GM18858 (cell line): ENCODE measurements around the gene KCNIP1.

ENCODE experiments used
- ATAC-seq: cut with Tn5 transposase; IDR thresholded peaks from one replicate; pipeline ENCODE4 v1.9.1; 2021; ENCODE audit not compliant: unreplicated experiment

Gene KCNIP1

GRCh38 chr5:170590566-170590965 is 86.7 kb downstream of the KCNIP1 start:
- ATAC-seq: no peak

DNA sequence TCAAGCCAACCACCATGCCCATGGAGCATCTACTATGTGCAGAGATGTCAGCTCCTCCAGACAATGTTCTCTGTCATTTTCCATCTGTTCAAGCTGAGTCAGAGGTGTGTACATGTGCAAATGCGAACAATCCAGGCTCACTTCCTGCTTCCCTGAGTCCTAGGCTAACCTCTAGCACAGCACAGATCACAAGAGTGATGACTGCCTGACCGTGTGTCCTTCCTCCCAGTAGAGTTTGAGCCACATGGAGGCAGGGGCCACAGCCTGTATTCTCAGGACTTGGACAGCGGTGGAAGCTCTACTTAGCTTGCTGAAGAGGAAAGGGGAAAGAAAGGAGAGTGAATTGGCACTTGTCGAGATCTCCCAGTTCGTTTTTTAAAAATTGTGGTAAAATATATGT is 87.2 kb downstream of the KCNIP1 start:
- ATAC-seq: no peak

DNA sequence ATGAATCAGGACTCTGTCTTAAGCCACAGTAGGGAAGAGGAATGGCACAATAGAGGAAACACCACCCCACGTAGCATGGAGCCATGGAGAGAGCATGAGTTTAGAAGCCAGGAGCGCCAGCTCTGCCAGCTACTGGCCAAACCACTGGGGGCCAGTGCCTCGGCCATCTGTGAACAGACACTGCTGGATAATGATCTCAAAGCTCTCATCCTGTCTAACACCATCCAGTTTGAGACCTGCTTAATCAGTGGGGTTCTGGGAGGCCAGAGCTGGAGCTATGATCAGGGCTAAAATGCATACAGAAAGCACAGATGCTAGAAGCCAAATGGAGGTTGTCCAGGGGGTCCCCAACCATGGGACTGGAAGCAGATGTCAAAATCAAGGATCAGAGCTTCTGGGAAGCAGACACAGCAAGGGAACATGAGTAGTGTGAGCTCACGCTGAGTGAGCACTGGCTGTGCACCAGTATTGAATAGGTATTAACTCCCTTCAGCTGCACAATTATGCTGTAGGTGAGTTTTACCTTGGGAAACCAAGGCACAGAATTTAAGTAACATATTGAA is 92.7 kb downstream of the KCNIP1 start:
- no peak for ATAC-seq

DNA sequence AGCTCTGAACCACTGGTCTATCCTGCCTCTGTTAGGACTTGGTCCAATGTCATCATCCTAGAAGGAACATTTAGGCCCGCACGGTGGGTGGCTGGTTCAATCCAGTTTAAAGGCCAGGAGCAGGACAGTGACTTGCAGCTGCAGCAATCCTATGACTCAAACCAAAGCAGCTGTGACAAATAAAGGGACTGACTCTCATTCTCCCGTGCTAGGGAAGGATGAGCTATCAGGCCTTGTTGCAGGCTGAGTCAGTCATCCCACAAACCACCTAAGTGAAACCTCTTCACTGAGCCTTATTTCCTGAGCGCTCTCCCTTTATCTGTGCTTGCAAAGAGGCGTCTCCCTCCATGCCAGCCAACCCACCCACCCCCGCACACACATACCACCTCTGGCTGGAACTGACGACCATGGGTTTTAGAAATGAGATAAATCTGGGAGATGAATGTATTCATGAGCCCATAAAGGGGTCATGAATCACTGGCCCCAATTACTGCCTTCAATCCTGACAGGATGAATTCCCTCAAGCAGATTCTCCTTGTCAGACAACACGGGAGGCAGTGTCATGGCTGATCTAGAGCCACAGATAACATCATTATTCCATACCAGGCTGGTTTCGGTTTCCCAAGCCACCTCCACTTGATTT is 93.4 kb downstream of the KCNIP1 start:
- ATAC-seq: no peak

GRCh38 chr5:170597872-170598271 is 94.1 kb downstream of the KCNIP1 start:
- no peak for ATAC-seq

- no peak for ATAC-seq
Measured at GRCh38 chr5:170599756-170600155, 95.9 kb downstream of the KCNIP1 start.

- no peak for ATAC-seq
Measured at GRCh38 chr5:170601619-170602018, 97.8 kb downstream of the KCNIP1 start.

- ATAC-seq: no peak
Measured at GRCh38 chr5:170603109-170603508, 99.3 kb downstream of the KCNIP1 start.

DNA sequence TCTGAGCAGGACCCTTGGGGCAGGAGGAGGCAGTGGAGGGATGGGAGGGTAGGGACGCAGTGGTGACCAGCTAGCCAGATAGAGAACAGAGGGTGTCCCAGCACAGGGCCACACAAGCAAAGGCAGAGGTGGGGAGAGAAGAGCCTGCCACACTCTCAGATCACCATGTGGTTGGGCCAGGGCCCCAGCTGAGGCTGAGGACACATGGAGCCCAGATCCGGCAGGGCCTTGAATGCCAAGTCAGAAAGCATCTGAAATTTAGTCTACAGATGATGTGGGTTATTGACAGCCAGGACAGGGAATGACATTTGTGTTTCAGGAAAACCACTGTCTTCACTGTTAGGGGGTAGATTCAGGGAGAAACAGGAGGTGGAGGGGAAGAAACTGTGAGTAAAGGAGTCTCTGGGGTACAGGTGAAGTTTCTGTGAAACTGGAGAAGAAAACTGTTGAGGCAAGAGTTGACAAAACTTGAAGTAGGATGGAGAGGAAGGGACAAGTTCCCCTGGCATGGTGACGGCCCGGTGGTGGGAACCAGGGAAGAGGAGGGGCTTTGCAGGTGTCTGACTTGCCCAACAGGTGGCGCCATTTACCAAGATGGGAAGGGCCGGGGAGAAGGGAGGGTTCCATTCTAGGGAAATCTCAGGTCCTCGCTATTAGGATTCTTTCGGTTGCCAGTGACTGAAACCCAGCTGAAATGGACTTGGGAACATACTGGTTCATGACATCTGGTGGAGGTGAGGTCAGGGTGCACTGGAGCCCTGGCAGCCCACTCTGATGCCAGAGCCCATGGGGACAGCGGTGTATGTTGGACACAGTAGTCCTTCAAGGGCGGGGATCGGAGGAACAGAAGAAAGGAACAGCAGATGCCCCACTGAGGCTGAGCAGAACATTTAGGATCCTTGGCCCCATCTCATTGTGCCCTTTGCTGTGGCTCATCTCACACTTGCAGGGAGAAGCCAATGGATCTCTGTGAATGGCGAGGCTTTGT is 100.1 kb downstream of the KCNIP1 start:
- no peak for ATAC-seq

GRCh38 chr5:170606941-170607340 is 103.1 kb downstream of the KCNIP1 start:
- no peak for ATAC-seq

GRCh38 chr5:170611449-170612090 is 107.8 kb downstream of the KCNIP1 start:
- ATAC-seq: no peak

DNA sequence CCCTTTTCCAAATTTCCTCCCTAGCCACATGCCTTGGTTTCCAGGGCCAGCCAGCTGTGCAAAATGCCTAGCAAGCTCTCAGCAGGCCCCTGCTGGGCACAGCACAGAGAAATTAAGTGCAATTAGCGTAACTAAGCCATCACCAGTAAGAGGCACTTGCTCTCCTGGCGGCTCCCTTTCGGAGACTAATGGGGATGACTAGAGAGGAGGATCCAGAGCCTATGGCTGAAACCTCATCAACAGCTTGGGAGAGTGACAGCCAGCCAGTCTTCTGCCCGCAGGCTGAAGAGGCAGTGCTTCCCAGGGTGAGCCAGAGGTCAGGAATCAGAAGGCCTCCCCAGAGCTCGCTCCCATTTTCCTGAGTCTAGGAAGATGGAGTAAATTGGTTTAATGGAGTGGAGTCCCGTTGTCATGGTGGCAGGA is 108.4 kb downstream of the KCNIP1 start:
- ATAC-seq: no peak

DNA sequence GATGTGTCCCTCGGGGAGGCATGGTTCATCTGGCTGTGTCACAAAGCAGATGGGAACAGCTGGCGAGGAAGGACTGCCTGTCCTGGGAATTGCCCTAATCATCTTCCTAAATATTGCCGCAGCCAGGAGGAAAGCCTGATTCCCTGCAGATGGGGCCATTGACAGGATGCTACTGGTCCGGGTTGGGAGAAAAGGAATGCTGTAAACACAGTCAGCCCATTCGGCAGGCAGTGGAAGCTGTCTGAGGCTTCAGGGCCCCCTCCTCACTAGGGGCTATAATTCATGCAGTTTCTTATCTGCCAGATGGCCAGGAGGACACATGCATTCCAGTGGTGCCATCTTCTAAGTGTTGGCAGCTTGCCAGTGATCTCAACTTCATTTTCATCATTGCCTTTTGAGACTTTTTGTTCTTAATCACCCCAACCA is 110.3 kb downstream of the KCNIP1 start:
- ATAC-seq: no peak

DNA sequence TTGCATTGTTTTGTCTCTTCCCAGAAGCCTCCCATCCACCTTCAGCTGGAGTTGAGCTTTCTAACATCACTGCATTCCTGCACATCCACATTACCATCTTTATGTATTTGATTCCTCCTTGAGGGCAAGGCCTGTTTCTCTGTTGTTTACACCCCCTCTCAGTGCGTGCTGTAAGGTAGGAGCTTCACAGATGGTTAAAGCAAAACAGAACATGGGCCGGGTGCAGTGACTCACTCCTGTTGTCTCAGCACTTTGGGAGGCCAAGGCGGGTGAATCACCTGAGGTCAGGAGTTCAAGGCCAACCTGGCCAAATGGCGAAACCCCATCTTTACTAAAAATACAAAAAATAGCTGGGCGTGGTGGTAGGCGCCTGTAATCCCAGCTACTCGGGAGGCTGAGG is 110.9 kb downstream of the KCNIP1 start:
- no peak for ATAC-seq

DNA sequence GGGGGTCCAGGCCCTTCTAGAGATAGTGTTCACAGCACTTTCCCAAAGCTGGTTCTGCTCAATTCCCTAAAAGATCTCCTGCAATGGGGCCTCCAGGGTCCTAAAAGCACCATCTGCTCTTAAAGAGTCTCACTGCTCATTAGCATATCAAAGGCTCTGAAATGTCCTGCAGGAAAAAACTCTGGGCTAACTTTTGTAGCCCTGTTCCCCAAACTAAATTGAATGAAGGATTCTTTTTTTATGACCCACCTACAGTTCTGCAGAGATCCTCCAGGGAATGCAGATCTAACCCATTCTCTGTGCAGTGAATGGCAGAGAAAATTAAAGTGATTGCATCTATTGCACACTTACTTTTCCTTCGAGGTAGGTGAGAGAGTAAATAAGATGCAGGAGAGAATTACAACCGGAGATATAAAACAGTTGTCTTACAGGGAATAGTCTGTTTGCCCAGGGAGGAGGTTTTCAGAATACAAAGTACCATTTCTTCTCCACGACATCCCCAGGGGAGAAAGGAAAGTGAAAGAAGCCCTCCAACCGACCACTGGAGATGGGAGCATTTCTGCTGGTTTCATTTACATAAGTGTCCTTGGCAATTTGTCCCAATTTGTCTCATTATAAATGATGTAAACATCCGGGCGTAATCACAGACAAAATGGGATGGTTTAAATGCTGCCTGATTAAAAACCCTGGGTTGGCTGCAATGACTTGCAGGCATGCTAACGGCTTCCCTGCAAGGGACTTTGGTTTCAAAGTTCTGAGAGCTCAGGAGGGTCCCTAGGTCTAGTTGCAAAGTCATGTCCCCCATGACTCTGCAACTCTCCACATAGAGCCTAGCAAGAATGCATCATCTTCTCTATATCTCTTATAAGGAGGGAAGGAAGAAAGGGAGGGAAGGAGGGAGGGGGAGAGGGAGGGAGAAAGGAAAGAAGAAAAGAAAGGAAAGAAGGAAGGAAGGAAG is 114.0 kb downstream of the KCNIP1 start:
- ATAC-seq: no peak

GRCh38 chr5:170619869-170620268 is 116.0 kb downstream of the KCNIP1 start:
- peak; percentile 47 for ATAC-seq

- ATAC-seq: no peak
Measured at GRCh38 chr5:170622933-170623332, 119.1 kb downstream of the KCNIP1 start.

DNA sequence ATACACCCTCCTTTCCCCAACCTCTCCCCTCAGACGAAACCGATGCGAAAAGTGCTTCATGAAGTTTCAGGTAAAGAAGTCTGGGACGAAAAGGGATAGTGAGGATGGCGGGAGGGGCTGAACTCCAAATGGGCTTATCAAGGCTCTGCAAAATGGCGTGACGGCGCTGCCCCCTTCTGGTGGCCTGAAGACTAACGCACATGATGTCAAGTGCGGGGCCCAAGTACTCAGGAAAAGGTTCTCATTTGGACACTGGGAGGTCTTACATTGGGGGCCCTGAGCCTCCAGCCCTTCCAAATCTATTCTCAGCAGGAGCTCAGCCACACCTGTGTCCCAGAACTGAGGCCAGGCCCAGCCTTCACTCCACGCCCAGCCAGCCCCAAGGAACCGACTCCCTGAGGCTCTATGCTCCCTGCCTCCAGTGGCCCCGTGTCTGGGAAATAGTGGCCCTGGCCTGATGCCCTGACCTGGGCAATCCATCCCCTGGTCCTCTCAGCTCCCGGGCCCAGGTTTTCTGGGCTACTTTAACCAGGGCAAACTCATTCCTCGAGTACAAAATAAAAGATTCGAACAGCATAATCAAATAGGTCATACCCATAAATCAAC is 119.9 kb downstream of the KCNIP1 start:
- ATAC-seq: no peak

GRCh38 chr5:170625221-170626165 is 121.7 kb downstream of the KCNIP1 start:
- no peak for ATAC-seq
